Neural progenitor cell (in vitro differentiated cells): ENCODE data around the gene SLIT2.

Experiments used
- EZH2 ChIP-seq: fragments of 200-600 bp; sonication (generic); IDR thresholded peaks from 2 replicates; pipeline ENCODE4 v1.6.1; 2017; ENCODE audit warnings: antibody characterized with exemption, mild to moderate bottlenecking, moderate library complexity
- EZH2phosphoT487 ChIP-seq: fragments of 200-600 bp; sonication (generic); IDR thresholded peaks from 2 replicates; pipeline ENCODE4 v1.6.1; 2017; ENCODE audit warnings: antibody characterized with exemption
- TF ChIP-seq, protein P1 (sequence below): fragments of 200-600 bp; sonication (generic); IDR thresholded peaks from 2 replicates; pipeline ENCODE4 v1.5.1; 2017; ENCODE audit warnings: antibody characterized with exemption, mild to moderate bottlenecking

DNA sequence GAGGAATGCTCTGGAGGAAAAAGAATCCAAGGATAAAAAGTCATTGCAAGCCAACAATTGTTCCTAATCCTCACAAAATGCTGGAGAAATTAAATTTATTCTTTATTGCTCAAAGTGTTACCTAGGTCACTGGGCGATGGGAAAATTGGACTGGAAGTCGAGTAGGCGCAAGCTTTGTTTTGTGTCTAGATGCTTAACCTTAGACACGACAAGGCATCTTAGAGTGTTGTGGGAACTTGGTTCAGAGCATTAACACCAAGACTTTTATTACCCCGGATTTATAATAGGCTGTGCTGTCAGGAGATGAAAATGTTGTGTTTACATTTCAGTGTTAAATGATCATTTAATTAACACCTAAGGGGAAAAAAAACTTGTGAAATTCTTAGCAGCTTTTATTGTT is 25.1 kb downstream of the SLIT2 start:
- TF ChIP-seq, protein P1, sequence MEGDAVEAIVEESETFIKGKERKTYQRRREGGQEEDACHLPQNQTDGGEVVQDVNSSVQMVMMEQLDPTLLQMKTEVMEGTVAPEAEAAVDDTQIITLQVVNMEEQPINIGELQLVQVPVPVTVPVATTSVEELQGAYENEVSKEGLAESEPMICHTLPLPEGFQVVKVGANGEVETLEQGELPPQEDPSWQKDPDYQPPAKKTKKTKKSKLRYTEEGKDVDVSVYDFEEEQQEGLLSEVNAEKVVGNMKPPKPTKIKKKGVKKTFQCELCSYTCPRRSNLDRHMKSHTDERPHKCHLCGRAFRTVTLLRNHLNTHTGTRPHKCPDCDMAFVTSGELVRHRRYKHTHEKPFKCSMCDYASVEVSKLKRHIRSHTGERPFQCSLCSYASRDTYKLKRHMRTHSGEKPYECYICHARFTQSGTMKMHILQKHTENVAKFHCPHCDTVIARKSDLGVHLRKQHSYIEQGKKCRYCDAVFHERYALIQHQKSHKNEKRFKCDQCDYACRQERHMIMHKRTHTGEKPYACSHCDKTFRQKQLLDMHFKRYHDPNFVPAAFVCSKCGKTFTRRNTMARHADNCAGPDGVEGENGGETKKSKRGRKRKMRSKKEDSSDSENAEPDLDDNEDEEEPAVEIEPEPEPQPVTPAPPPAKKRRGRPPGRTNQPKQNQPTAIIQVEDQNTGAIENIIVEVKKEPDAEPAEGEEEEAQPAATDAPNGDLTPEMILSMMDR: no peak
- TF ChIP-seq EZH2 (no peak), EZH2phosphoT487 (no peak)
